Measurements from ENCODE around the gene C6orf136. TPM values are rescaled to one million over a fixed set of nuclear protein-coding genes. Genes with fewer than 3 reads are reported as not detected.

Gene C6orf136
- total and polyA plus RNA-seq, 9 of the 15 experiments (the other 6 are each of a cell fraction or from before 2014, with no cell fraction given): 14.1 to 63.1 (median 18.4) TPM

DNA sequence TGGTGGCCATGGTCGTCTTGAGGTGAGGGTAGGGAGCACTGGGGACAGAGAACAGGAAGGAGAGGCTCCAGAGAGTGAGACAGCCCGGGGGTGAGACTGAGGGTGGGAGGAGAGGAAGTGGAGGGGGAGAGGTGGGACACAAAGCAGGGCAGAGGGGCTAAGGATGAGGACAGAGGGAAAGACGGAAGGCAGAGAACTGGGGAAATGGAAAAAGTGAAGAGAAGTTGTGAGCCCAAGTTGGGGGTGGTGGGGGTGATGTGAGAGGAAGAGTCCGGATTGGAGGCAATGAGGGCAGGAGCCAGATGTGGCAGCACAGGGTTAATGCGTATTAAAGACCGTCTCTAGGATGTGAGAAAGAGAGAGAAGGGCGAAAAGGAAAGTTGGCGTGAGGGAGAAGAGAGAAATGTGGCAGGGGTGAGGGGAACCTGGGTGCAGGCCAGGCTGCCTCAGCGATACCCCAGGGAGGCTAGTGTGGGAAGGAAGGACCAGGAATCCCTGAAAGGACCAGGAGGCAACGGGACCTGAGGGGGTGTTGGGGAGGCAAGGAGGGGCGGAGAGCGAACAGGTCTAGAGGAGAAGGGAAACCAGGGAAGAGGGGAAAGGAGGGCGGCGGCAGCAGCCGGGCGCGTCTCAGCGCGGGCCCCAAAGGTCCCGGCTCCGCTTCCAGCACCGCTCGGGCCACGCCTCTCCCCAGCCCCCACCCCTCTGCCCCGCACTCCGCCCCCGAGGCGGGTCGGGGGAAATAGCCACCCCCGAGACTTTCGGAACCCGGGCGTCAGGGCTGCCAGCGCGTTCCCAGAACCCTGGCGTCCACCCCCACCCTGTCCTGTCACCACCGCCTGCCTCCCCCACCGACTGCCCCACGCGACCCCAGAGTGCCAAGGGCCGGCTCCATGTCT lies 39.3 kb downstream of the C6orf136 start, which contains the start of gene PPP1R18 (continued):
- TF ChIP-seq, protein P1, sequence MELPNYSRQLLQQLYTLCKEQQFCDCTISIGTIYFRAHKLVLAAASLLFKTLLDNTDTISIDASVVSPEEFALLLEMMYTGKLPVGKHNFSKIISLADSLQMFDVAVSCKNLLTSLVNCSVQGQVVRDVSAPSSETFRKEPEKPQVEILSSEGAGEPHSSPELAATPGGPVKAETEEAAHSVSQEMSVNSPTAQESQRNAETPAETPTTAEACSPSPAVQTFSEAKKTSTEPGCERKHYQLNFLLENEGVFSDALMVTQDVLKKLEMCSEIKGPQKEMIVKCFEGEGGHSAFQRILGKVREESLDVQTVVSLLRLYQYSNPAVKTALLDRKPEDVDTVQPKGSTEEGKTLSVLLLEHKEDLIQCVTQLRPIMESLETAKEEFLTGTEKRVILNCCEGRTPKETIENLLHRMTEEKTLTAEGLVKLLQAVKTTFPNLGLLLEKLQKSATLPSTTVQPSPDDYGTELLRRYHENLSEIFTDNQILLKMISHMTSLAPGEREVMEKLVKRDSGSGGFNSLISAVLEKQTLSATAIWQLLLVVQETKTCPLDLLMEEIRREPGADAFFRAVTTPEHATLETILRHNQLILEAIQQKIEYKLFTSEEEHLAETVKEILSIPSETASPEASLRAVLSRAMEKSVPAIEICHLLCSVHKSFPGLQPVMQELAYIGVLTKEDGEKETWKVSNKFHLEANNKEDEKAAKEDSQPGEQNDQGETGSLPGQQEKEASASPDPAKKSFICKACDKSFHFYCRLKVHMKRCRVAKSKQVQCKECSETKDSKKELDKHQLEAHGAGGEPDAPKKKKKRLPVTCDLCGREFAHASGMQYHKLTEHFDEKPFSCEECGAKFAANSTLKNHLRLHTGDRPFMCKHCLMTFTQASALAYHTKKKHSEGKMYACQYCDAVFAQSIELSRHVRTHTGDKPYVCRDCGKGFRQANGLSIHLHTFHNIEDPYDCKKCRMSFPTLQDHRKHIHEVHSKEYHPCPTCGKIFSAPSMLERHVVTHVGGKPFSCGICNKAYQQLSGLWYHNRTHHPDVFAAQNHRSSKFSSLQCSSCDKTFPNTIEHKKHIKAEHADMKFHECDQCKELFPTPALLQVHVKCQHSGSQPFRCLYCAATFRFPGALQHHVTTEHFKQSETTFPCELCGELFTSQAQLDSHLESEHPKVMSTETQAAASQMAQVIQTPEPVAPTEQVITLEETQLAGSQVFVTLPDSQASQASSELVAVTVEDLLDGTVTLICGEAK (IDR thresholded peaks at IDR 0.05): 0 out of 2 replicates have a peak, but pooled peaks have one; percentile 60
- TF ChIP-seq, protein P1 (CRISPR knock-in tag; IDR thresholded peaks at IDR 0.05): no peak
- TF ChIP-seq DMBX1 (CRISPR knock-in tag; IDR thresholded peaks at IDR 0.05; ENCODE audit: borderline replicate concordance) (no peak), HDGF (IDR thresholded peaks at IDR 0.05) (peak; percentile 99), MYC (IDR thresholded peaks at IDR 0.05; ENCODE audit: low read depth, low read length) (no peak), MYC (CRISPR knock-in tag; IDR thresholded peaks at IDR 0.05; ENCODE audit: borderline replicate concordance, low read depth) (no peak), CREB5 (CRISPR knock-in tag; IDR thresholded peaks at IDR 0.05) (no peak), PHF8 (IDR thresholded peaks at IDR 0.05; ENCODE audit: borderline replicate concordance, low read length) (peak; percentile 43; the same call in 1 of the 2 replicates)
- TF ChIP-seq, protein P2, sequence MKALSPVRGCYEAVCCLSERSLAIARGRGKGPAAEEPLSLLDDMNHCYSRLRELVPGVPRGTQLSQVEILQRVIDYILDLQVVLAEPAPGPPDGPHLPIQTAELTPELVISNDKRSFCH (CRISPR knock-in tag; IDR thresholded peaks at IDR 0.05): no peak
- TF ChIP-seq, protein P2 (tag; IDR thresholded peaks at IDR 0.05): no peak
- TF ChIP-seq, protein P3, sequence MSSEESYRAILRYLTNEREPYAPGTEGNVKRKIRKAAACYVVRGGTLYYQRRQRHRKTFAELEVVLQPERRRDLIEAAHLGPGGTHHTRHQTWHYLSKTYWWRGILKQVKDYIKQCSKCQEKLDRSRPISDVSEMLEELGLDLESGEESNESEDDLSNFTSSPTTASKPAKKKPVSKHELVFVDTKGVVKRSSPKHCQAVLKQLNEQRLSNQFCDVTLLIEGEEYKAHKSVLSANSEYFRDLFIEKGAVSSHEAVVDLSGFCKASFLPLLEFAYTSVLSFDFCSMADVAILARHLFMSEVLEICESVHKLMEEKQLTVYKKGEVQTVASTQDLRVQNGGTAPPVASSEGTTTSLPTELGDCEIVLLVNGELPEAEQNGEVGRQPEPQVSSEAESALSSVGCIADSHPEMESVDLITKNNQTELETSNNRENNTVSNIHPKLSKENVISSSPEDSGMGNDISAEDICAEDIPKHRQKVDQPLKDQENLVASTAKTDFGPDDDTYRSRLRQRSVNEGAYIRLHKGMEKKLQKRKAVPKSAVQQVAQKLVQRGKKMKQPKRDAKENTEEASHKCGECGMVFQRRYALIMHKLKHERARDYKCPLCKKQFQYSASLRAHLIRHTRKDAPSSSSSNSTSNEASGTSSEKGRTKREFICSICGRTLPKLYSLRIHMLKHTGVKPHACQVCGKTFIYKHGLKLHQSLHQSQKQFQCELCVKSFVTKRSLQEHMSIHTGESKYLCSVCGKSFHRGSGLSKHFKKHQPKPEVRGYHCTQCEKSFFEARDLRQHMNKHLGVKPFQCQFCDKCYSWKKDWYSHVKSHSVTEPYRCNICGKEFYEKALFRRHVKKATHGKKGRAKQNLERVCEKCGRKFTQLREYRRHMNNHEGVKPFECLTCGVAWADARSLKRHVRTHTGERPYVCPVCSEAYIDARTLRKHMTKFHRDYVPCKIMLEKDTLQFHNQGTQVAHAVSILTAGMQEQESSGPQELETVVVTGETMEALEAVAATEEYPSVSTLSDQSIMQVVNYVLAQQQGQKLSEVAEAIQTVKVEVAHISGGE (CRISPR knock-in tag; IDR thresholded peaks at IDR 0.05): peak in 1 of 3 experiments; percentile 59; a peak in 2 of 6 replicates

All from K562 (cell line).